Right lobe of liver (tissue), 4 donors: ENCODE results near the gene GNG11.

ENCODE experiments used
- POLR2A ChIP-seq: fragments of 450-650 bp; IDR thresholded peaks from one replicate; pipeline ENCODE4 v1.6.1; 2017; ENCODE audit warnings: antibody characterized with exemption, mild to moderate bottlenecking
- TF ChIP-seq, protein P1 (sequence below), 4 donors: fragments of 200-600 bp in 3 of 4; fragments of 450-650 bp in 1 of 4; IDR thresholded peaks; one replicate each; pipeline versions ENCODE4 v1.5.1 to v1.8.0; 2016 to 2022; ENCODE audit warnings: antibody characterized with exemption in 4 of 4, mild to moderate bottlenecking in 2 of 4
- donor health status: DM: no; HTN: no; CAD: no.
- donor health status: DM: no; HTN: no; CAD: no.
- donor health status: DM: no; HTN: yes; CAD: no.

GRCh38 chr7:93894966-93895640 lies 26.4 kb upstream of the GNG11 start:
- TF ChIP-seq, protein P1, sequence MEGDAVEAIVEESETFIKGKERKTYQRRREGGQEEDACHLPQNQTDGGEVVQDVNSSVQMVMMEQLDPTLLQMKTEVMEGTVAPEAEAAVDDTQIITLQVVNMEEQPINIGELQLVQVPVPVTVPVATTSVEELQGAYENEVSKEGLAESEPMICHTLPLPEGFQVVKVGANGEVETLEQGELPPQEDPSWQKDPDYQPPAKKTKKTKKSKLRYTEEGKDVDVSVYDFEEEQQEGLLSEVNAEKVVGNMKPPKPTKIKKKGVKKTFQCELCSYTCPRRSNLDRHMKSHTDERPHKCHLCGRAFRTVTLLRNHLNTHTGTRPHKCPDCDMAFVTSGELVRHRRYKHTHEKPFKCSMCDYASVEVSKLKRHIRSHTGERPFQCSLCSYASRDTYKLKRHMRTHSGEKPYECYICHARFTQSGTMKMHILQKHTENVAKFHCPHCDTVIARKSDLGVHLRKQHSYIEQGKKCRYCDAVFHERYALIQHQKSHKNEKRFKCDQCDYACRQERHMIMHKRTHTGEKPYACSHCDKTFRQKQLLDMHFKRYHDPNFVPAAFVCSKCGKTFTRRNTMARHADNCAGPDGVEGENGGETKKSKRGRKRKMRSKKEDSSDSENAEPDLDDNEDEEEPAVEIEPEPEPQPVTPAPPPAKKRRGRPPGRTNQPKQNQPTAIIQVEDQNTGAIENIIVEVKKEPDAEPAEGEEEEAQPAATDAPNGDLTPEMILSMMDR (IDR thresholded peaks at IDR 0.05): no peak
- no peak for TF ChIP-seq POLR2A
